Natural killer cell (primary cell): ENCODE results near the gene PTPRT. TPM values are rescaled to one million over a fixed set of nuclear protein-coding genes. Genes with fewer than 3 reads are reported as not detected.

ENCODE experiments used
- ATAC-seq, 3 donors: fragments of 150-1000 bp in 2 of 3; fragments of 200-7000 bp in 1 of 3; cut with Tn5 transposase; 1 replicate in 1 of 3; 2 replicates in 2 of 3; pipeline ENCODE4 v1.10.0; 2021; ENCODE audit warnings: mild to moderate bottlenecking in 2 of 3, moderate library complexity in 2 of 3
- DNase-seq, 2 donors: peaks; one replicate each; pipeline versions ENCODE4 v3.0.0 to v3.0.0-alpha.2; 2013 to 2021; ENCODE audit warnings: mixed read lengths in 1 of 2
- H3K27ac ChIP-seq: one replicate; pipeline ENCODE4 v1.5.1; 2013; ENCODE audit warnings: mild to moderate bottlenecking, low read length
- H3K27me3 ChIP-seq: one replicate; pipeline ENCODE4 v1.6.1; 2013; ENCODE audit warnings: low read length; ENCODE audit not compliant: control insufficient read depth, insufficient read depth
- H3K36me3 ChIP-seq: one replicate; pipeline ENCODE4 v1.6.1; 2013; ENCODE audit warnings: low read length; ENCODE audit not compliant: control insufficient read depth, insufficient read depth
- H3K4me1 ChIP-seq: one replicate; pipeline ENCODE4 v1.6.1; 2013; ENCODE audit warnings: low read length; ENCODE audit not compliant: control insufficient read depth, insufficient read depth
- H3K4me3 ChIP-seq: one replicate; pipeline ENCODE4 v1.5.1; 2013; ENCODE audit warnings: low read length
- H3K9me3 ChIP-seq: one replicate; pipeline ENCODE4 v1.6.1; 2013; ENCODE audit warnings: low read length; ENCODE audit not compliant: control insufficient read depth, insufficient read depth
- H3K27ac Mint-ChIP-seq, 2 donors: one replicate each; pipeline ENCODE4 v1.8.0; 2022; ENCODE audit warnings: mild to moderate bottlenecking in 2 of 2, mixed read lengths in 2 of 2, moderate library complexity in 1 of 2
- H3K27me3 Mint-ChIP-seq, 2 donors: one replicate each; pipeline ENCODE4 v1.8.0; 2022; ENCODE audit warnings: low read depth in 2 of 2, mixed read lengths in 2 of 2
- H3K36me3 Mint-ChIP-seq: one replicate; pipeline ENCODE4 v1.8.0; 2022; ENCODE audit warnings: mixed read lengths
- H3K4me1 Mint-ChIP-seq, 2 donors: one replicate each; pipeline ENCODE4 v1.8.0; 2022; ENCODE audit warnings: mixed read lengths in 2 of 2
- H3K4me3 Mint-ChIP-seq: one replicate; pipeline ENCODE4 v1.8.0; 2022; ENCODE audit warnings: mild to moderate bottlenecking, moderate library complexity, mixed read lengths
- H3K9me3 Mint-ChIP-seq, 2 donors: one replicate each; pipeline ENCODE4 v1.8.0; 2022; ENCODE audit warnings: mixed read lengths in 2 of 2
- CTCF ChIP-seq: fragments of 200-600 bp; IDR thresholded peaks from one replicate; pipeline ENCODE4 v1.8.0; 2022; ENCODE audit warnings: antibody characterized with exemption
- WGBS: methylation state at CpG from one replicate; pipeline ENCODE4 v1.1.7; 2013; ENCODE audit warnings: missing lambda C conversion rate; ENCODE audit not compliant: insufficient coverage; 5-methylcytosine and 5-hydroxymethylcytosine counted together
- intact Hi-C: fragments of 100-400 bp; cut with micrococcal nuclease; formaldehyde crosslinking; loops from one replicate; pipeline ENCODE4 v1.14.2; 2022
- total RNA-seq, 4 donors: library from RNA; stranded (reverse); fragments of 120-200 nt in 1 of 4; gene quantifications; one replicate each; pipeline versions ENCODE4 v1.2.3 to v1.2.4, GENCODE V29; 2013 to 2022

The PTPRT gene
- total RNA-seq, 3 donors from 2014 or later (not counting 1 experiment from before 2014, with no cell fraction given) = not detected

GRCh38 chr20:42368910-42369309, 820.8 kb downstream of the PTPRT start:
- no peaks in the 10 kb centered on the region for H3K27me3 ChIP-seq
- intact Hi-C loops = no loop called here
- H3K36me3 ChIP-seq = no peaks in the 10 kb centered on the region
- no peak for ATAC-seq
- Mint-ChIP-seq H3K4me3 (no peak overlapping the region), H3K36me3 (no peaks in the 10 kb centered on the region), H3K4me1 (no peaks in the 10 kb centered on the region), H3K9me3 (peaks cover 8 to 10% of the 10 kb centered on the region in 2 donors), H3K27ac (no peak overlapping the region), H3K27me3 (no peaks in the 10 kb centered on the region)
- H3K27ac ChIP-seq = no peak overlapping the region
- DNase-seq = no peak
- no peaks in the 10 kb centered on the region for H3K4me1 ChIP-seq
- 79% methylated on average over 3 of the region's 3 CpGs for WGBS
- no peak for TF ChIP-seq CTCF
- H3K4me3 ChIP-seq = no peak overlapping the region
- no peaks in the 10 kb centered on the region for H3K9me3 ChIP-seq

GRCh38 chr20:42366626-42367025, 823.1 kb downstream of the PTPRT start:
- Mint-ChIP-seq H3K9me3 (peaks cover 8 to 10% of the 10 kb centered on the region in 2 donors), H3K27ac (no peak overlapping the region), H3K36me3 (no peaks in the 10 kb centered on the region), H3K27me3 (no peaks in the 10 kb centered on the region), H3K4me3 (no peak overlapping the region), H3K4me1 (no peaks in the 10 kb centered on the region)
- no peak for ATAC-seq
- DNase-seq = no peak
- intact Hi-C loops = no loop called here
- no peak for TF ChIP-seq CTCF
- 67% methylated on average over 6 of the region's 6 CpGs for WGBS
- Histone ChIP-seq H3K27ac (no peak overlapping the region), H3K27me3 (no peaks in the 10 kb centered on the region), H3K9me3 (no peaks in the 10 kb centered on the region), H3K4me3 (no peak overlapping the region), H3K36me3 (no peaks in the 10 kb centered on the region), H3K4me1 (no peaks in the 10 kb centered on the region)

- Histone ChIP-seq H3K27me3 (no peaks in the 10 kb centered on the region), H3K4me3 (no peak overlapping the region), H3K4me1 (no peaks in the 10 kb centered on the region), H3K9me3 (no peaks in the 10 kb centered on the region), H3K36me3 (no peaks in the 10 kb centered on the region), H3K27ac (no peak overlapping the region)
- Mint-ChIP-seq H3K36me3 (no peaks in the 10 kb centered on the region), H3K4me1 (no peaks in the 10 kb centered on the region), H3K4me3 (no peak overlapping the region), H3K27ac (no peak overlapping the region), H3K27me3 (no peaks in the 10 kb centered on the region), H3K9me3 (peaks cover 6 to 7% of the 10 kb centered on the region in 2 donors)
- ATAC-seq (no peak), DNase-seq (no peak)
- no peak for TF ChIP-seq CTCF
- intact Hi-C loops = no loop called here
- 62% methylated on average over 2 of the region's 2 CpGs for WGBS
Measured at GRCh38 chr20:42364446-42364845, 825.3 kb downstream of the PTPRT start.

GRCh38 chr20:42361402-42361970, 828.2 kb downstream of the PTPRT start:
- no peak overlapping the region for H3K27ac Mint-ChIP-seq
- no peaks in the 10 kb centered on the region for H3K27me3 ChIP-seq
- ATAC-seq (no peak), DNase-seq (no peak)
- intact Hi-C loops = no loop called here
- no peaks in the 10 kb centered on the region for H3K4me1 ChIP-seq
- no peak overlapping the region for H3K4me3 ChIP-seq
- no peaks in the 10 kb centered on the region for H3K36me3 Mint-ChIP-seq
- no peak overlapping the region for H3K4me3 Mint-ChIP-seq
- H3K9me3 Mint-ChIP-seq = peaks cover 5 to 6% of the 10 kb centered on the region in 2 donors
- H3K4me1 Mint-ChIP-seq = no peaks in the 10 kb centered on the region
- H3K27me3 Mint-ChIP-seq = no peaks in the 10 kb centered on the region
- no peak overlapping the region for H3K27ac ChIP-seq
- H3K36me3 ChIP-seq = no peaks in the 10 kb centered on the region
- 91% methylated on average over 6 of the region's 6 CpGs for WGBS
- TF ChIP-seq CTCF = no peak
- H3K9me3 ChIP-seq = no peaks in the 10 kb centered on the region
